Activated naive CD4-positive, alpha-beta T cell treated with anti-CD3 and anti-CD28 coated beads for 36 hours (primary cell): ENCODE results near the gene SATB2. TPM values are rescaled to one million over a fixed set of nuclear protein-coding genes. Genes with fewer than 3 reads are reported as not detected.

Experiments
- CTCF ChIA-PET: fragments of 350-600 bp; sonication (Branson Sonifier 250); formaldehyde crosslinking; loops from one replicate; lab custom pipeline; 2021; ENCODE audit warnings: antibody characterized with exemption; lab: Charles Lee
- DNase-seq: peaks from one replicate; pipeline ENCODE4 v3.0.0-alpha.2; 2020
- H3K27ac Mint-ChIP-seq: one replicate; pipeline ENCODE4 v1.8.0; 2021; ENCODE audit warnings: mild to moderate bottlenecking, mixed read lengths
- H3K27me3 Mint-ChIP-seq: one replicate; pipeline ENCODE4 v1.8.0; 2021; ENCODE audit warnings: low read depth, mixed read lengths
- H3K36me3 Mint-ChIP-seq: one replicate; pipeline ENCODE4 v1.8.0; 2021; ENCODE audit warnings: low read depth, mixed read lengths
- H3K4me1 Mint-ChIP-seq: one replicate; pipeline ENCODE4 v1.8.0; 2021; ENCODE audit warnings: low read depth, mixed read lengths
- H3K4me3 Mint-ChIP-seq: one replicate; pipeline ENCODE4 v1.8.0; 2021; ENCODE audit warnings: mild to moderate bottlenecking, moderate library complexity, mixed read lengths
- H3K9me3 Mint-ChIP-seq: one replicate; pipeline ENCODE4 v1.8.0; 2021; ENCODE audit warnings: mixed read lengths
- intact Hi-C: fragments of 100-400 bp; cut with micrococcal nuclease; formaldehyde crosslinking; loops from one replicate; pipeline ENCODE4 v1.15.1; 2023
- total RNA-seq, 2 experiments: library from RNA; stranded (reverse); gene quantifications; one replicate each; pipeline ENCODE4 v1.2.3, GENCODE V29; 2021

The SATB2 gene
- total RNA-seq, 2 experiments from 2014 or later, result 0.02 to 0.44 TPM

DNA sequence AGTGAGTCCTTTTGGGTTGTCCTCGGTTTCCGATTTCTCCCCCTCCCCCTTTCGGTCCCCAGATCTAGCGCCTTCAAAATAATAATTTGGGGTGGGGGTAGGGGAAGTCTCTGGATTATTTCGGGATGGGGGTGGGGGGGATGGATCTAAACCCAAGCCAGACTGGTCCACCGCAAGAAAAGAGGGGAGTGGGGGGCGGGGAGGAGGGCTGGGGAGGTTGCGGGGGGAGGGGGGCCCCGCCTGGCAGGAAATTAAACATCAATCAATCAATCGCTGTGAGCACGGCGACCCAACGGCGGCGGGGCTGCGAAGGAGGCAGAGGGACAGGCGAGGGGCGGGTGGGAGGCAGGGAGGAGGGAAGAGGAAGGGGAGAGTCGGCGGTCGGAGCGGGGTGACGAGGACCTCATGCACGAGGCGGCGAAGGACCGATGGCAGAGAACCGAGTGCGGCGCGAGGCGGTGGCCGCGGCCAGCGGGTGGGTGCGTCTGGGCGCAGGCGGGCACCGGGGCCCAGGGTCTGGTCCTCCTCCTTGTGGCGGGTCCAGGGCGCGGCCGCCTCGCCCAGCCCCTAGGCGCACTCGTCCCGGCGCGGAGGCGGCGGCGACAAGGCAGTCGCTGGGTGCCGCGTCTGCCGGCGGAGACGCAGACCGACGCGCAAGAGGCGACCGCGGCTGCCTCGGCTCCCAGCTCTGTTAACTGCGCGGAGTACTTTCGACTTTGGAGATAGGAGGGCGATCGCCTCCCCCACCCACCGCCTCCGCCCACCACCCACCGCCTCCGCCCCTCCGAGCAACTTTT is 468 bp upstream of the SATB2 start:
- peak; percentile 22 for DNase-seq
- CTCF ChIA-PET, result no interaction called here
- no peaks in the 10 kb centered on the region for H3K36me3 Mint-ChIP-seq
- H3K9me3 Mint-ChIP-seq, result no peaks in the 10 kb centered on the region
- H3K27me3 Mint-ChIP-seq, result peaks cover 54% of the 10 kb centered on the region
- peak overlapping the region; percentile 90 for H3K4me3 Mint-ChIP-seq
- no peak overlapping the region for H3K27ac Mint-ChIP-seq
- intact Hi-C loops, result loop anchor here (5.0 kb wide), 1 partner anchor 1751 kb away; the partner anchor contains the start of gene MARS2
- peaks cover 21% of the 10 kb centered on the region for H3K4me1 Mint-ChIP-seq

DNA sequence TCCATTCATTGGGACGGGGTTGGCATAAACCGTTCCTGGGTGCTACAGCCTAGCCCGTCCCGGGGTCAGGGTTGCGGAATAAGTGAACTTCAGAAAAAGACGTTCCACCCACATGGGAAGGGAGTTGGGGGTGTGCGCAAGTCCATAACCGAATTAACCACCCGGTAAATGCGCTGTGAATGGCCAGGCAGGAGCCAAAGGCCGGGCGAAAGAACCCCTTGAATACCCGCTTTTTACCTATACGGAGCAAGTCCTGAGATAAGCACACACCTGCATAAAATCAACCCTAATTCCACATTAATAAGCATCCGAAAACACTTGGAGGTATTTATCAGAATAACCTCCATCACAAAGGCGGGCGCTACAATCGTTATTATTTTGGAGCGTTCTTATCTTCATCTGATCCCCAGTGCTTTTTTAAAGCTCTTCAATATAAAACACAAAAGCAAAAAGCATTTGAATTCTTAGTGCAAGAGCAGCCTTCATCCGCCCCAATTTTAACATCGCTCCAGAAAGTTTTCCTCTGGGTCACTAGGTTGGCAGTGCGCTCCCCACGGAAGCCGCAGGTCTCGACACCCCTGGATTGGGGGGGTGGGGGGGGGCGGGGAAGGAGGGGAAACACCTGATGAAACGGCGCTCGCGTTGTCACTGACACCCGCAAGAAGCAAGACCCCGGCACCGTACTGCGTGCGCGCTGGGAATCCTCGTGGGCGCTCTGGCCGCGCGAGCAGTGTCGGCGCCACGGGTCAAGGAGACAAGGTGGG is 1.2 kb downstream of the SATB2 start:
- peak overlapping the region; percentile 90 for H3K4me3 Mint-ChIP-seq
- CTCF ChIA-PET, result no interaction called here
- intact Hi-C loops, result loop anchor here (1.0 to 5.0 kb wide), 2 partner anchors 9 to 1749 kb away; partner anchors contain the start of gene MARS2
- H3K9me3 Mint-ChIP-seq, result no peaks in the 10 kb centered on the region
- DNase-seq, result no peak
- no peaks in the 10 kb centered on the region for H3K36me3 Mint-ChIP-seq
- peaks cover 52% of the 10 kb centered on the region for H3K27me3 Mint-ChIP-seq
- H3K27ac Mint-ChIP-seq, result no peak overlapping the region
- peaks cover 19% of the 10 kb centered on the region for H3K4me1 Mint-ChIP-seq

GRCh38 chr2:199455545-199456382 is 2.0 kb downstream of the SATB2 start:
- peak; percentile 29 for DNase-seq
- Mint-ChIP-seq H3K4me1 (peaks cover 17% of the 10 kb centered on the region), H3K27ac (no peak overlapping the region), H3K27me3 (peaks cover 48% of the 10 kb centered on the region), H3K9me3 (no peaks in the 10 kb centered on the region), H3K36me3 (no peaks in the 10 kb centered on the region), H3K4me3 (no peak overlapping the region)
- intact Hi-C loops, result loop anchor here (5.0 kb wide), 1 partner anchor 1748 kb away; the partner anchor contains the start of gene MARS2
- CTCF ChIA-PET, result no interaction called here

GRCh38 chr2:199455210-199455544 is 2.6 kb downstream of the SATB2 start:
- DNase-seq, result no peak
- H3K4me1 Mint-ChIP-seq, result peaks cover 13% of the 10 kb centered on the region
- H3K27ac Mint-ChIP-seq, result no peak overlapping the region
- intact Hi-C loops, result loop anchor here (5.0 kb wide), 1 partner anchor 1748 kb away; the partner anchor contains the start of gene MARS2
- no peaks in the 10 kb centered on the region for H3K36me3 Mint-ChIP-seq
- H3K27me3 Mint-ChIP-seq, result peaks cover 43% of the 10 kb centered on the region
- no peaks in the 10 kb centered on the region for H3K9me3 Mint-ChIP-seq
- no peak overlapping the region for H3K4me3 Mint-ChIP-seq
- CTCF ChIA-PET, result interaction anchor here (1.0 kb wide), 1 partner anchor 13 kb away, joined by 3 read pairs; no protein-coding TSS in a partner anchor

- Mint-ChIP-seq H3K27me3 (peaks cover 41% of the 10 kb centered on the region), H3K9me3 (no peaks in the 10 kb centered on the region), H3K27ac (no peak overlapping the region), H3K36me3 (no peaks in the 10 kb centered on the region), H3K4me1 (peaks cover 6% of the 10 kb centered on the region), H3K4me3 (no peak overlapping the region)
- CTCF ChIA-PET, result interaction anchor here (1.5 kb wide), 1 partner anchor 18 kb away, joined by 3 read pairs; no protein-coding TSS in a partner anchor
- intact Hi-C loops, result no loop called here
- no peak for DNase-seq
Measured at GRCh38 chr2:199452991-199453379, 4.8 kb downstream of the SATB2 start.

- no peak overlapping the region for H3K4me3 Mint-ChIP-seq
- H3K4me1 Mint-ChIP-seq, result peaks cover 6% of the 10 kb centered on the region
- no peak overlapping the region for H3K27ac Mint-ChIP-seq
- peaks cover 38% of the 10 kb centered on the region for H3K27me3 Mint-ChIP-seq
- no peaks in the 10 kb centered on the region for H3K9me3 Mint-ChIP-seq
- CTCF ChIA-PET, result interaction anchor here (0.8 to 1.5 kb wide), 2 partner anchors 12 to 19 kb away, joined by 3 to 7 read pairs; no protein-coding TSS in a partner anchor
- no peaks in the 10 kb centered on the region for H3K36me3 Mint-ChIP-seq
- intact Hi-C loops, result no loop called here
- no peak for DNase-seq
Measured at GRCh38 chr2:199452260-199452990, 5.3 kb downstream of the SATB2 start.

- H3K9me3 Mint-ChIP-seq, result no peaks in the 10 kb centered on the region
- no peak overlapping the region for H3K27ac Mint-ChIP-seq
- no peak overlapping the region for H3K4me3 Mint-ChIP-seq
- intact Hi-C loops, result no loop called here
- no peaks in the 10 kb centered on the region for H3K4me1 Mint-ChIP-seq
- H3K36me3 Mint-ChIP-seq, result no peaks in the 10 kb centered on the region
- no peak for DNase-seq
- CTCF ChIA-PET, result no interaction called here
- H3K27me3 Mint-ChIP-seq, result peaks cover 25% of the 10 kb centered on the region
Measured at GRCh38 chr2:199449956-199450355, 7.8 kb downstream of the SATB2 start.

DNA sequence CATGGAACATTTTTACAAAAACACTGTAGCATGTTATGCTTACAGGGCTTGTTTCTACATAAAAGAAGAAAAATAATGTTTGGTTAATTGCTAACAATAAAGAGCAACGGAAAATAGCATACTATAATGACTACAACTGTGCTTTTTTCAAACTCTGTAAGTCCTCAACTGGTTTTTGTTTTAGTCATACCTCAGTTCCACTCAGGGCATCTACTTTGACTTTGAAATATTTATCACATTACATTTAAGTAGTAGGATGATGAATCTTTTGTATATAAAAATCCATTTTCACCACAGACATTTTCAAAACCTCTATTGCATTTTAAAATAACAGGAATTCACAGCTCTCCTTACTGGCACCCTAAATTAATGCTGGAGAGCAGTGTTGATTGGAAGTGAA is 8.3 kb downstream of the SATB2 start:
- CTCF ChIA-PET, result no interaction called here

DNA sequence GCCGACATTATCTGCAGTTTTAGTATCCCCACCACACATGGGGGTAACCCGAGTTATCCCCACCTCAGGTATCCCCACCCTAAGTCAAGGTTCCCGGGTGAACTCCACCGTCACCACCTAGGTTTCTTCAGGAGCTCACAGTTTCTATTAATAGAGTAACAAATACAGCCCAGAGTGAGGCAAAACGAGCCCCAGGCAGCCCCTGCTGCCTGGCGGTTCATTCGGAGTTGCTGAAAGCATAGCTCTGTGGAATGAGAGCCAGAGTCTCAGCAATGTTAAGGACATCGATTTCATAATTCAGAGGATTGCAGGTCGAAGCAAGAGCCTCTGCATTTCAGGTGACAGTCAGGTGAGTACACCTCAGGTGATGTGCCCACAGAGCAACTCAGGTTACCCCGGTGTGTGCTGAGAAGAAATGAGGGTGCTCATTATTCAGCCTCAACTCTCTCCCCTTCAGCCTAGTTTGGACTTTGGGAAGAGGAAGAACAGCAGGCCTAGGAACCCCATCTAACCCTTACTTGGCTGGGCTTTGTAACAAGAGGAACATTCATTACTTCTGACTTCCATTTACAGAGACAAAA is 10.7 kb downstream of the SATB2 start:
- no peak overlapping the region for H3K27ac Mint-ChIP-seq
- H3K4me3 Mint-ChIP-seq, result no peak overlapping the region
- no peaks in the 10 kb centered on the region for H3K4me1 Mint-ChIP-seq
- intact Hi-C loops, result no loop called here
- DNase-seq, result no peak
- H3K9me3 Mint-ChIP-seq, result no peaks in the 10 kb centered on the region
- peaks cover 26% of the 10 kb centered on the region for H3K27me3 Mint-ChIP-seq
- CTCF ChIA-PET, result no interaction called here
- no peaks in the 10 kb centered on the region for H3K36me3 Mint-ChIP-seq

More for the DNA sequence above, 8.3 kb downstream of the SATB2 start:
- H3K9me3 Mint-ChIP-seq, result no peaks in the 10 kb centered on the region
- intact Hi-C loops, result no loop called here
- no peak for DNase-seq
- no peaks in the 10 kb centered on the region for H3K4me1 Mint-ChIP-seq
- no peaks in the 10 kb centered on the region for H3K36me3 Mint-ChIP-seq
- peaks cover 26% of the 10 kb centered on the region for H3K27me3 Mint-ChIP-seq
- H3K4me3 Mint-ChIP-seq, result no peak overlapping the region
- H3K27ac Mint-ChIP-seq, result no peak overlapping the region

- Mint-ChIP-seq H3K27me3 (peaks cover 27% of the 10 kb centered on the region), H3K27ac (no peak overlapping the region), H3K36me3 (no peaks in the 10 kb centered on the region), H3K4me1 (no peaks in the 10 kb centered on the region), H3K9me3 (no peaks in the 10 kb centered on the region), H3K4me3 (no peak overlapping the region)
- DNase-seq, result no peak
- CTCF ChIA-PET, result no interaction called here
- intact Hi-C loops, result no loop called here
Measured at GRCh38 chr2:199444749-199445148, 13.0 kb downstream of the SATB2 start.

DNA sequence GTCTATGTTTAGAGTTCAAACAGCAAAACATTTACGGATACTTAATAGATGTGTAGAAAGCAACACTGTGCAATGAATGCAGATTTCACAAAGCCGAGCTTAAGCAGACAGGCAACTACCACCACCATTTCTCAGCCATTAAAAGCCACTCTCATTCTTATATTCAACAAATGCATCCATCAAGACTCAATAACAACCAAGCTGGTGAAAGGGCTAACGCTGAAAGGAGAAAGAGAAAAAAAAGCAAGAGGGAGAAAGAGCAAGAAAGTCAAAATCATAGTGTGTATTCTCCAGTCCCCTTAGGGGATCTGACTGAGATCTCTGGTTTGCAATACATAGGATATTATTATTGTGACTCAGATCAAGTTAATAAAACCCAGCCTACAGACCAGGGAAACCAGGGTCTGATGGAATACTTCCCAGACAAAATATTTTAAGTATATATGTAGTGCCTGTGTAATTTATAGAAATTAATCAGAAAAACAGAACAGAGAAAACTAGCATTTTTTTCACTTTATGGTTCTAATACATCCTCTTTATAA is 14.1 kb downstream of the SATB2 start:
- Mint-ChIP-seq H3K9me3 (no peaks in the 10 kb centered on the region), H3K27ac (no peak overlapping the region), H3K36me3 (no peaks in the 10 kb centered on the region), H3K4me3 (no peak overlapping the region), H3K4me1 (no peaks in the 10 kb centered on the region), H3K27me3 (peaks cover 30% of the 10 kb centered on the region)
- intact Hi-C loops, result no loop called here
- no peak for DNase-seq
- CTCF ChIA-PET, result no interaction called here
